Hepatocyte (in vitro differentiated cells): ENCODE results near the gene LMX1B.

Source experiments
- EZH2 ChIP-seq: fragments of 200-600 bp; sonication (generic); IDR thresholded peaks from 2 replicates; pipeline ENCODE4 v1.6.1; 2016; ENCODE audit warnings: antibody characterized with exemption, mild to moderate bottlenecking, borderline replicate concordance
- TF ChIP-seq, protein P1 (sequence below): fragments of 200-600 bp; sonication (generic); IDR thresholded peaks from 2 replicates; pipeline ENCODE4 v1.5.1; 2016; ENCODE audit warnings: antibody characterized with exemption, mild to moderate bottlenecking; ENCODE audit not compliant: poor library complexity

DNA sequence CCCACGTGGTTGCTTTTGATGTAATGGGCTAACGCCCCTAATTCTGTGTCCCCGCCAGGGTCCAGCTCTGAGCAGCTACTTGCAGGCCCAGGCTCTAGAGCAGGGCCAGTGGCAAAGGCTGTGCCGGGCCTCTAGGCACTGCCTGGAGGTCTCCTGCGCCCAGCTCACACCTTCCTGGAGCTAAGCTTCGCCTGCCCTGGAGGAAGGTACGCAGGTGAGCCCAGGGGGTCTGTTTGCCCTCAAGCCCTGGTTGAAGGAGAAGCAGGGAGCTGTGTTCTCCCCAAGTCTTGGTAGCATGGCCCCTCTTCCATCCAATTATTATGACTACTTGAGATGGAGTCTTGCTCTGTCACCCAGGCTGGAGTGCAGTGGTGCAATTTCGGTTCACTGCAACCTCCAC, 5.2 kb upstream of the LMX1B start:
- no peak for TF ChIP-seq EZH2
- TF ChIP-seq, protein P1, sequence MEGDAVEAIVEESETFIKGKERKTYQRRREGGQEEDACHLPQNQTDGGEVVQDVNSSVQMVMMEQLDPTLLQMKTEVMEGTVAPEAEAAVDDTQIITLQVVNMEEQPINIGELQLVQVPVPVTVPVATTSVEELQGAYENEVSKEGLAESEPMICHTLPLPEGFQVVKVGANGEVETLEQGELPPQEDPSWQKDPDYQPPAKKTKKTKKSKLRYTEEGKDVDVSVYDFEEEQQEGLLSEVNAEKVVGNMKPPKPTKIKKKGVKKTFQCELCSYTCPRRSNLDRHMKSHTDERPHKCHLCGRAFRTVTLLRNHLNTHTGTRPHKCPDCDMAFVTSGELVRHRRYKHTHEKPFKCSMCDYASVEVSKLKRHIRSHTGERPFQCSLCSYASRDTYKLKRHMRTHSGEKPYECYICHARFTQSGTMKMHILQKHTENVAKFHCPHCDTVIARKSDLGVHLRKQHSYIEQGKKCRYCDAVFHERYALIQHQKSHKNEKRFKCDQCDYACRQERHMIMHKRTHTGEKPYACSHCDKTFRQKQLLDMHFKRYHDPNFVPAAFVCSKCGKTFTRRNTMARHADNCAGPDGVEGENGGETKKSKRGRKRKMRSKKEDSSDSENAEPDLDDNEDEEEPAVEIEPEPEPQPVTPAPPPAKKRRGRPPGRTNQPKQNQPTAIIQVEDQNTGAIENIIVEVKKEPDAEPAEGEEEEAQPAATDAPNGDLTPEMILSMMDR = no peak
